ENCODE results near the gene NFATC4. TPM values are rescaled to one million over a fixed set of nuclear protein-coding genes. Genes with fewer than 3 reads are reported as not detected.
A peak's percentile ranks its signal among the peaks of the same experiment; 100 is the strongest.
"Not testable (repeated sequence)": the region's sequence is repeated elsewhere in the genome, so short reads cannot be mapped to it uniquely, and the experiment has no call there.

Gene NFATC4
- total RNA-seq, 2 donors from 2014 or later: 11.2 to 24.0 TPM

DNA sequence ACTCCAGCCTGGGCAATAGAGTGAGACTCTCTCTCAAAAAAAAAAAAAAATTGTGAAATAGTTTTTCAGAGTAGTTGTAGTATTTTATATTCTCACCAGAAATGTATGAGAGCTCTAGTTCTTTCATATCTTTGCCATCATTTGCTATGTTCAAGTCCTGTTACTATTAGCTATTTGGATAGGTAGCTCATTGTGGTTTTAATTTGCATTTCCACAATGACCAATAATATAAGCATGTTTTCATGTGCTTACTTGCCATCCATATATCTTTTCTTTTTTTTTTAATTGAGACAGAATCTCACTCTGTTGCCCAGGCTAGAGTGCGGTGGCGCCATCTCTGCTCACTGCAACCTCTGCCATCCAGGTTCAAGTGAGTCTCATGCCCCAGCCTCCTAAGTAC lies 19.8 kb upstream of the NFATC4 start:
- no peaks in the 10 kb centered on the region for H3K4me1 ChIP-seq
- TF ChIP-seq, protein P1, sequence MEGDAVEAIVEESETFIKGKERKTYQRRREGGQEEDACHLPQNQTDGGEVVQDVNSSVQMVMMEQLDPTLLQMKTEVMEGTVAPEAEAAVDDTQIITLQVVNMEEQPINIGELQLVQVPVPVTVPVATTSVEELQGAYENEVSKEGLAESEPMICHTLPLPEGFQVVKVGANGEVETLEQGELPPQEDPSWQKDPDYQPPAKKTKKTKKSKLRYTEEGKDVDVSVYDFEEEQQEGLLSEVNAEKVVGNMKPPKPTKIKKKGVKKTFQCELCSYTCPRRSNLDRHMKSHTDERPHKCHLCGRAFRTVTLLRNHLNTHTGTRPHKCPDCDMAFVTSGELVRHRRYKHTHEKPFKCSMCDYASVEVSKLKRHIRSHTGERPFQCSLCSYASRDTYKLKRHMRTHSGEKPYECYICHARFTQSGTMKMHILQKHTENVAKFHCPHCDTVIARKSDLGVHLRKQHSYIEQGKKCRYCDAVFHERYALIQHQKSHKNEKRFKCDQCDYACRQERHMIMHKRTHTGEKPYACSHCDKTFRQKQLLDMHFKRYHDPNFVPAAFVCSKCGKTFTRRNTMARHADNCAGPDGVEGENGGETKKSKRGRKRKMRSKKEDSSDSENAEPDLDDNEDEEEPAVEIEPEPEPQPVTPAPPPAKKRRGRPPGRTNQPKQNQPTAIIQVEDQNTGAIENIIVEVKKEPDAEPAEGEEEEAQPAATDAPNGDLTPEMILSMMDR (IDR thresholded peaks at IDR 0.05): no peak
- no peaks in the 10 kb centered on the region for H3K27me3 ChIP-seq
- no peak for DNase-seq
- H3K9me3 ChIP-seq: no peaks in the 10 kb centered on the region
- H3K36me3 ChIP-seq: no peaks in the 10 kb centered on the region
- no peak overlapping the region for H3K9ac ChIP-seq (ENCODE audit: low read depth in 2 of 2, low read length in 2 of 2)
- H3K27ac ChIP-seq: no peak overlapping the region
- H3K4me3 ChIP-seq: no peak overlapping the region
- intact Hi-C loops (cut with DNase I): no loop called here

GRCh38 chr14:24349742-24350141 lies 18.2 kb upstream of the NFATC4 start:
- Histone ChIP-seq H3K9ac (ENCODE audit: low read depth in 2 of 2, low read length in 2 of 2) (no peak overlapping the region), H3K9me3 (no peaks in the 10 kb centered on the region), H3K4me3 (no peak overlapping the region), H3K4me1 (no peaks in the 10 kb centered on the region), H3K36me3 (no peaks in the 10 kb centered on the region), H3K27ac (no peak overlapping the region), H3K27me3 (no peaks in the 10 kb centered on the region)
- intact Hi-C loops (cut with DNase I): no loop called here
- TF ChIP-seq, protein P1 (IDR thresholded peaks at IDR 0.05): no peak
- no peak for DNase-seq

- H3K9ac ChIP-seq (ENCODE audit: low read depth in 2 of 2, low read length in 2 of 2): no peak overlapping the region
- intact Hi-C loops (cut with DNase I): no loop called here
- H3K9me3 ChIP-seq: no peaks in the 10 kb centered on the region
- no peak overlapping the region for H3K27ac ChIP-seq
- H3K36me3 ChIP-seq: no peaks in the 10 kb centered on the region
- H3K4me1 ChIP-seq: no peaks in the 10 kb centered on the region
- no peak overlapping the region for H3K4me3 ChIP-seq
- no peaks in the 10 kb centered on the region for H3K27me3 ChIP-seq
- DNase-seq: no peak
- TF ChIP-seq, protein P1 (IDR thresholded peaks at IDR 0.05): no peak
Observed at GRCh38 chr14:24351517-24351916, 16.5 kb upstream of the NFATC4 start.

DNA sequence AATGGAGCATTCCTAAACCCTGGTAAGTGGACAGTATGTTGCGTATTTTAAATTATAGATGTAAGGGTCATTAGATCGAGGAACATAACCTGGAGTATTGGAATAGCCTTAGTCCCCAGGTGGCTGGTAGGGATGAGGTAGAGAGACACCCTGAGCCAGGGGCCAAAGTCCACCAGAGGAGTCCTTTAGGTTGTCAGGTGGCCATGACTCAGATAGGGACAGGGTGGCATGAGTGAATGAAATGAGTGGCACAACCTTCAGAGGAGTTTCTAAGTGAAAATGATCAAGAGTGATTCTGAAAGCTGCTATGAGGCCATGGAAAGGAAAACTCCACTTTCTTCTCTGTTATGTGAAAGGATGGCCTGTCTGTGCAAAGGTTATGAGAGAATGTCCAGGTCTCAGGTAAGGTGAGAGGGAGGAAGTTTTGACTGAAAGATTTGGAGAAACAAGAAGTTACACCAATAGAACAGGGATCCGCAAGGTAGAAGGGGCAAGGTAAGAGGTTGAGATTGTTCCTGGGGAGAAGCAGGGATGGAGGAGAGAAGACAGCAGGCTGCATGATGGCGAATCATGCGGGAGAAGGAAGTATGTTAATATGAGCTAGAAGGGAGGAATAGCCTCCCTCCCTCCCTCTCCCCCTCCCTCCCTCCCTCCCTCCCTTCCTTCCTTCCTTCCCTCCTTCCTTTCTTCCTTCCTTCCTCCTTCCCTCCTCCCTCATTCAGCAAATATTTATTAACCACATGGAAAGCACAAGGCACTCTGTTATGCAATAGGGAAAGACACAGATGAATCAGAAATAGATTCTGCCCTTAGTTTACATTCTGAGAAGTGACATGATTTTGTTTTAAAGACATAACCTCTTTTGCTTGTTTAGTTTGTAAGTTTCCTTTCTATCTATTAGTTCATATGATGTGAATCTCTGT lies 14.2 kb upstream of the NFATC4 start:
- intact Hi-C loops (cut with DNase I): no loop called here

DNA sequence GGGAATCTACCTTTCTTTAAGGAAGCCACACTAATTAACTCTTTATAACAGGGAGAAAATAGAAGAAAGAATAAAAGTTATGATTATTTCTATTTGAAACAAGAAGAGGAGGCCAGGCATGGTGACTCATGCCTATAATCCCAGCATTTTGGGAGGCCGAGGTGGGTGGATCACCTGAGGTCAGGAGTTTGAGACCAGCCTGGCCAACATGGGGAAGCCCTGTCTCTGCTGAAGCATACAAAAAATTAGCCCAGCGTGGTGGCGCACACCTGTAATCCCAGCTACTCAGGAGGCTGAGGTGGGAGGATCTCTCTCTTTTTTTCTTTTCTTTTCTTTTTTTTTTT lies 13.5 kb upstream of the NFATC4 start:
- DNase-seq; H3K36me3 ChIP-seq; H3K27ac ChIP-seq; H3K9ac ChIP-seq (ENCODE audit: low read depth in 2 of 2, low read length in 2 of 2); intact Hi-C loops (cut with DNase I); H3K4me3 ChIP-seq; H3K9me3 ChIP-seq; H3K27me3 ChIP-seq; H3K4me1 ChIP-seq: not testable (repeated sequence)

More for the DNA sequence above, 14.2 kb upstream of the NFATC4 start:
- Histone ChIP-seq H3K9me3 (no peaks in the 10 kb centered on the region), H3K27me3 (no peaks in the 10 kb centered on the region), H3K27ac (no peak overlapping the region), H3K4me3 (no peak overlapping the region), H3K9ac (ENCODE audit: low read depth in 2 of 2, low read length in 2 of 2) (no peak overlapping the region), H3K4me1 (no peaks in the 10 kb centered on the region), H3K36me3 (no peaks in the 10 kb centered on the region)
- DNase-seq: peak; percentile 67
- TF ChIP-seq, protein P1 (IDR thresholded peaks at IDR 0.05): no peak

GRCh38 chr14:24355009-24355408 lies 13.0 kb upstream of the NFATC4 start:
- no peak overlapping the region for H3K27ac ChIP-seq
- no peaks in the 10 kb centered on the region for H3K36me3 ChIP-seq
- H3K9me3 ChIP-seq: no peaks in the 10 kb centered on the region
- H3K4me1 ChIP-seq: no peaks in the 10 kb centered on the region
- TF ChIP-seq, protein P1 (IDR thresholded peaks at IDR 0.05): no peak
- H3K9ac ChIP-seq (ENCODE audit: low read depth in 2 of 2, low read length in 2 of 2): no peak overlapping the region
- no peaks in the 10 kb centered on the region for H3K27me3 ChIP-seq
- no peak overlapping the region for H3K4me3 ChIP-seq
- intact Hi-C loops (cut with DNase I): no loop called here
- no peak for DNase-seq
